ENCODE results near the gene BTBD3.

BTBD3 gene

GRCh38 chr20:11918391-11918845 lies 725 bp downstream of the BTBD3 start:
- DNase-seq (ENCODE audit: low read depth): no peak

GRCh38 chr20:11918981-11919380 lies 1.3 kb downstream of the BTBD3 start:
- DNase-seq (ENCODE audit: low read depth): no peak

DNA sequence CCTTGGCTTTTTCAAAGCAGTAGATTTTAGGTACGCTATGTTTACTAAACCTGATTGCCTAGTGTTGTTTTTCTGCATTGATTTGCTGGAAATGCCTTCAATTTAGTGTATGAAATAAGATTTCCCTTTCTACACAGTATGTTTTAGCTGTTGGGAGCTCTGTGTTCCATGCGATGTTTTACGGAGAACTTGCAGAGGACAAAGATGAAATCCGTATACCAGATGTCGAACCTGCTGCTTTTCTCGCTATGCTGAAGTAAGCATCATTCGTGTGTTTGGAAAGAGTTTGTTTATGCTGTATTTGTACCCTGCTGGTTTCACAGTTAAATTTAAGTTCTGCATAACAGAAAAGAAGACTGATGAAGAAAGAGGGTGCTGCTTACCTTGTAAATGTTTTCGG lies 1.9 kb downstream of the BTBD3 start:
- DNase-seq (ENCODE audit: low read depth): no peak

DNA sequence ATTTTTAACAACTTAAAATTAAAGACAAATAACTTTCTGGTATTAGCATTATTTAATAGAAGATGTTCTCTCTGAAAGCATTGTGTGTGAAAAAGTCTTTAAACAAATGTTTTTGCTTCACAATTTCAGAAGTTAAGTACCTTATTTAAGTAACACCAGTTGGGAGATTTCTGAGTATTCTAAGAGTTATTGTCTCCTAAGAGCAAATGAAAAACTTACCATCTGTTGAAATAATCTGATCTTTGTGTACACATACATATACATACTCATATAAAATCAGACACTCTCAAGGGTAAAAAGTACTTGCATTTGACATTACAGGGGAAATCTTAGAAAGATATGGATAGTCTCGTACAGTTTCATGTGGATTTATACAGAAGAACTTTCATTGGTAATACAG lies 2.4 kb downstream of the BTBD3 start:
- no peak for DNase-seq (ENCODE audit: low read depth)

GRCh38 chr20:11921321-11921720 lies 3.6 kb downstream of the BTBD3 start:
- no peak for DNase-seq (ENCODE audit: low read depth)

DNA sequence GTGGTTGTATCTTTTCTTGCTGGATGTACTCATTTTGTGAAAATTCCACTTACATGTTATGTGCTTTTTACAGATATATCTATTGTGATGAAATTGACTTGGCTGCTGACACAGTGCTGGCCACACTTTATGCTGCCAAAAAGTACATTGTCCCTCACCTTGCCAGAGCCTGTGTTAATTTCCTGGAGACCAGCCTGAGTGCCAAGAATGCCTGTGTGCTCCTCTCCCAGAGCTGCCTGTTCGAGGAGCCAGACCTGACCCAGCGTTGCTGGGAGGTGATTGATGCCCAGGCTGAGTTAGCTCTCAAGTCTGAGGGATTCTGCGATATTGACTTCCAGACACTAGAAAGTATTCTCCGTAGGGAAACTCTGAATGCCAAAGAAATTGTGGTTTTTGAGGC lies 4.9 kb downstream of the BTBD3 start:
- no peak for DNase-seq (ENCODE audit: low read depth)

DNA sequence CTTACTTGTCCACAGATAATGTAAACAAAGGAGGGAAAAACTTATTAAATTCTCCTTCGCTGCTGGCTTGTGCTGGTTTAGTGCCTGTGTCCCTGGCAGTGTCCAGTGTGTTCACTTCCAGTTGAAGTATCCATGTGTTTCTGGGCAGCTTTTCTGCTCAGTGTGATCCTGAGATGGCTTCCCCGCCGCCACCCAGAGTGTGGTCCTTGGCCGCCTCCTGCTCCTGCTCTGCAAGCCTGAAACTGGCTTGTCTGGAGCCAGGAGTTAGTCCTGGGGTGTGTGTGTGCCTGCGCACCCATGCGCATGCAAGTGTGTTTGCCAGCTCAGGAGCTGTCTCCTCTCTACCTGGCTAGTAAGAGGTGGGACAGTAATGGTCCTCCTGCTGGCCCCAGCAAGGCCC lies 7.2 kb downstream of the BTBD3 start:
- DNase-seq (ENCODE audit: low read depth): no peak

GRCh38 chr20:11926292-11926998 lies 8.8 kb downstream of the BTBD3 start:
- DNase-seq (ENCODE audit: low read depth): no peak

GRCh38 chr20:11929947-11930346 lies 12.3 kb downstream of the BTBD3 start:
- DNase-seq (ENCODE audit: low read depth): no peak

DNA sequence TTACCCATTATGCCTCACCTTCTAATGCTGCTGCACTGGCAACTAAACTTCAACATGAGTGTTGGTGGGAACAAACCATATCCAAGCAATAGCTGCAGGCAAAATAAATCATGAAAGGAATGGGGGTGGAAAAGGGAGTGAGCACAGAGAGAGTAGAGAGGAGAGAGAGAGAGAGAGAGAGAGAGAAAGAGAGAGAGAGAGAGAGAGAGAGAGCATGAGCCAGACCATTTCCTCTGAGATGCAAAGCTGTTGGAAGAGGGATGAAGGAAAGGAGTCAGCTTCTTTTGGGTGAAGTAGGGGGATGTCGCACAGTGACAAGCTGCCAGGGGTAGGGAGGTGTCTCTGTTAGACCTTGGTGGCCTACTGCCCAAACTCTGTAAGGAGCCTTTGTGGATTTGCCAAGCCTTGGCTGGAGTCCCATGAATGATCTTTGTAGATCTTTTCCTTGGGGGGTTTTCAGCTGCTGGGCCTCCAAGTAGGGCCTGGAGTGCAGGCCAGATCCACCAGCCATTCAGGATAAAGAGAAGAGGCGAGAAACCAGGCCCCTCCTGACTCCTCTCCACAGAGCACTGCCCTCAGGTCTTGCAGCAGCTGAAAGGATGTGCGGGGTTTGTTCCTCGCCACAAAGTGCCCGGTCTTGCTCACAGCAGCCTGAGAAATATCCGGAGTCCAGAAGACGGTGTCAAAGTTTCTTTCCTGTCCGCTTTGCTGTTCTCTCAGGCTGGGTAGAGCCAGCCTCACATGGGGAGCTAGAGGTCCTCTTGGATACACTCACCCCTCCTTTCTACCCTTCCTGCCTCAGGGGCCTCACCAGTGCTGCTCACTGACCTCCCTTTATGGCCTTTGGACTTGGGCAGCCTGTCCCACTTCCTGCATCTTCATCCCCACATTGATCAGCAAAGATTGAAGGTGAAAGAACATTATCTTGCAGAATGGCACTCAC lies 17.8 kb downstream of the BTBD3 start:
- no peak for DNase-seq (ENCODE audit: low read depth)

DNA sequence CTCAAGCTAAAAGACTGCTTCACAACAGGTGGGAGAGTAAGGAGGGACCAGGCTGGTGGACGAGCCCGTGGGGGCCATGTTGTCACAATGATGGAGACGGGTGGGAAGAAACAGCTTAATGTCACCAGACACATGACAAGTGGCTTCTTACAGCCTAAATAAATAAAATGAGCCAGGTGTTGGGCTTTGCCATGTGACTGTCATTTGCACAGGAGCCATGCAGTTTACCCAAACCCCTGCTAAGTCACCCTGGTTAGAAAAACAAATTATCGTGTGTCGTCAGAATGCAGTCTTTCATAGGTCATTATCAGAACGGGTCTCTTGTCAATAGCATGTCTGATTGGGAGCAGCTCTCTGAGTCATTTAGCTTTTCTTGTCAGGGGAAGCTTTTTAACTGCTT lies 18.5 kb downstream of the BTBD3 start:
- no peak for DNase-seq (ENCODE audit: low read depth)

GRCh38 chr20:11937230-11937629 lies 19.5 kb downstream of the BTBD3 start:
- no peak for DNase-seq (ENCODE audit: low read depth)

DNA sequence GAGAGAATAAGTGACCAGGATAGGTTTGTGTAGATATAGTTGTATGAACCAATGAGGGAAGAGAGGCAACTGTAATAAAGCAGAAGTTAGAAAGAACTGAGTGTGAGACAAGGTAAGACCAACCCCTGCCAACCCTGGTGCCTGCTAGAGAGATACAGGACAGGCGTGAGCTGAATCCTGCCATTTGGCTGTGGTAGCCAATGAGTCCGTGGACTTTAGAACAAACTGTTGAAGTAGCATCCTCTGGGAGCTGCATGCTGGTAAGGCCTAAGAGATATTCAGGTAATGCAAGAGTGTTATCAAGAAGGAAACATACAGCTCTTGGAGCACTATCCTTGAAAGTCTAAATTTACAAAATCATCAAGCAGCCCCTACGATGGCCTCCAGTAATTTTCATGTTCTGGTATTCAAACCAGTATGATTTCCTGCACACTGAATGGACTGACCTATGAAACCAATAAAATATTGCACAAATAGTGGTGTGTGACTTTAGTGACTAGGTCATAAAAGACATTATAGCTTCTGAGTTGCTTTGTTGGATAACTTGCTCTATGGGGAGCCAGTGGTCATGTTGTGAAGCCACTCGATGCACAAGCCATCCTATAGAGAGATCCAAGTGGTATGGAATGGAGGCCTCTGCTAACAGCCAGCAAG lies 24.0 kb downstream of the BTBD3 start:
- DNase-seq (ENCODE audit: low read depth): no peak

GRCh38 chr20:11943778-11944177 lies 26.1 kb downstream of the BTBD3 start:
- no peak for DNase-seq (ENCODE audit: low read depth)

DNA sequence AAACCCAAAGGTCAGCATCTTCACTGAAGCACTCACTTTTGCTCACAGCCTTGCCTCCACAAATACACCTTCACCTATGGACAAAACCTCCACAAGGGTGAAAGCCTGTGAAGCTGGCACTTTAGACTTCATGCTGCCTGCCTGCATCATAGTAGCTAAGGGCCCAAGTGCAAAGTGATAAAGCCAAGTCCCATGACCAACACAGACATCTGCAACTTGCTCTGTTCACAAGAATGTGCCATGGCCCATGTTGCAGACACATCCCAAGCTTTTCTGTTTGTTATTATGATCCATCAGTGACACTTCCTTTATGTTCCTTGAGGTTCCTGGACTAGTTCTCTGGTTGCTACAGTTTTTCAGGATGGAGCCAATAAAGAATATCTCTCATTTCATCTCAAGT lies 31.1 kb downstream of the BTBD3 start:
- DNase-seq (ENCODE audit: low read depth): no peak

GRCh38 chr20:11949711-11950110 lies 32.0 kb downstream of the BTBD3 start:
- DNase-seq (ENCODE audit: low read depth): no peak

DNA sequence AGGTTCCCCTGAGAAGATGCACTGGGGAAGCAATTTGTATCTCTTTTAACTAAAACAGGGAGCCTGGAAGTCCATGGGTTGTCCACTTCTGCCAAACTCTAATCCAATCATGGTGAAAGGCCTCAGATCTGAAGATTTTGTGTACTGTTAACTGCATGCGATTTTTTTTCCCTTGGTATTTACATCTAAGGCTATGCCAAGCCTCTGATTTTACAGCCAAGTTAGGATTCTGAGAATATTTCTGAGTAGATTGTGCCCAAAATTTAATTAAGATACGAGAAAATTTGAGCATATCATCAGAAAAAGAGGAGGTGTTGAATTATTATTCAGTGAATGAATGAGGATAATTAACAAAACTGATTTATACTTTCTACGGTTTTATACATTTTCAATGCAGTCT lies 34.0 kb downstream of the BTBD3 start:
- DNase-seq (ENCODE audit: low read depth): no peak

- DNase-seq (ENCODE audit: low read depth): no peak
These were observed 34.9 kb downstream of the BTBD3 start for GRCh38 chr20:11952639-11953038.

GRCh38 chr20:11957911-11958310 lies 40.2 kb downstream of the BTBD3 start:
- DNase-seq (ENCODE audit: low read depth): no peak

DNA sequence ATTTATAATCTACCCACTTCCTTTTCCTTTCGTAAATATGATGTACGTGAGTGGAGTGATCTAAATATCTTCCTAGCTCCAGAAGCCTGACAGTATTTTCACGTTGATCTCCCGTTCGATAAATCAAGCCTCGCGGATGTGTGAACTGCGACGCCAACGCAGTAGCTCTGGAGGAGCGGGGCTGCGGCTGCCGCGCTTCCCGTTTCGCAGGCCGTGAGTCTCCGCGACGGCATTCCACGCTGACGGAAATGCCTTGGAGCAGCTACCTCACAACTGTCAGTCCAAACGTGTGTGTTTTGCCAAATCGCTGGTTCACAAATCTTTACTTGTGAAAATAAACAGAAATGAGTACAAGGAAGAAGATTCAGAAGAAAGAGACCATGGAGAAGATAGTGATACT lies 41.2 kb downstream of the BTBD3 start:
- no peak for DNase-seq (ENCODE audit: low read depth)

DNA sequence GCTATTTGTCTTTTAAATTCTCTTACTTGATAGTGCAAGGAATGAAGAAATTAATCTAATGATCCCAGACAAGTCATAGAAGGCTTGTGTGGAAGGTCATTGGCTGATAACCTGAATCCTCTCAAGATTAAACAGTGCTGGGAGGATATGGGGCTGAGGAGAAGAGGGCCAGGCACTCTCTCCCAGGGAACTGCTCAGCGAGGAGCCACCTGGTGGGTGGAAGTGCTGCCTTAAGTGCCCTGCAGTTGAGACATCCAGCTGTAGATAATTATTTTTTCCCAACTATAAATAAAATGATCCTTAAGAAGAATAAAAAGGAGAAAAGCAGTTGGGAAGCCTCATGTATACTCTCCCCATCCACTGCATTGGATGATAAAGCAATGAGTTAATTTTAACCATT lies 47.9 kb downstream of the BTBD3 start:
- no peak for DNase-seq (ENCODE audit: low read depth)

DNA sequence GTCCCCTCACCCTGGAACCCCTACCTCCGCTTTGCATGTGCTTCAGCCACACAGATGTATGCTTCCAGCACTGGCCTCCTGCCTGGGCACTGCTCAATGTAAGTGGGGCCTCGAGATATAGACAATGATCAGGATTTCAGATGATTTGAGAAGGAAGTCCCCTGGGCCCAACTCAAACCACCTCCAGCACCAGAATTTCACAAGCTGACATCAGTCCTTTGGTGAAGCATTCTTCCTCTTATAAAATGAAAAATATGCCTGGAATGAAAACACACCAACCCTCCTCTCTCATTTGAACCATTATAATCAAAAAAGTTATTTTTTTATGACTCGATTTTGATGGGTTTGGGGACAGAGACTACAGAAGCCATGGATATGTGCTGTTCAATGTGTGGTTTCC lies 48.5 kb downstream of the BTBD3 start:
- no peak for DNase-seq (ENCODE audit: low read depth)

Data from T-helper 22 cell (primary cell).